GM15510 (cell line): ENCODE data around the gene CDC42BPG.

ENCODE experiments used
- POLR2A ChIP-seq: IDR thresholded peaks from 3 replicates; pipeline ENCODE4 v1.6.1; 2011; ENCODE audit warnings: borderline replicate concordance; ENCODE audit not compliant: insufficient read length; ENCODE audit errors: extremely low read depth

The CDC42BPG gene

GRCh38 chr11:64885367-64886286 lies 41.2 kb upstream of the CDC42BPG start:
- no peak for TF ChIP-seq POLR2A

- TF ChIP-seq POLR2A: no peak
Measured at GRCh38 chr11:64884019-64884418, 39.6 kb upstream of the CDC42BPG start.

GRCh38 chr11:64883575-64883974 lies 39.1 kb upstream of the CDC42BPG start:
- no peak for TF ChIP-seq POLR2A

- no peak for TF ChIP-seq POLR2A
Measured at GRCh38 chr11:64882243-64882642, 37.8 kb upstream of the CDC42BPG start.

- no peak for TF ChIP-seq POLR2A
Measured at GRCh38 chr11:64881476-64881875, 37.0 kb upstream of the CDC42BPG start.

GRCh38 chr11:64880240-64881001 lies 36.0 kb upstream of the CDC42BPG start:
- no peak for TF ChIP-seq POLR2A

GRCh38 chr11:64879244-64879900 lies 34.9 kb upstream of the CDC42BPG start:
- TF ChIP-seq POLR2A: no peak

GRCh38 chr11:64878494-64879243 lies 34.2 kb upstream of the CDC42BPG start, which contains the start of gene EHD1:
Gene EHD1 (minus strand): TSS chr11:64878621. CDS start chr11:64878464, 157 bp downstream.
- peak; percentile 99 for TF ChIP-seq POLR2A

GRCh38 chr11:64878223-64878493 lies 33.7 kb upstream of the CDC42BPG start:
- no peak for TF ChIP-seq POLR2A

- TF ChIP-seq POLR2A: peak; percentile 12
Measured at GRCh38 chr11:64877390-64878222, 33.2 kb upstream of the CDC42BPG start.

- TF ChIP-seq POLR2A: peak; percentile 26
Measured at GRCh38 chr11:64876835-64877341, 32.4 kb upstream of the CDC42BPG start.

- TF ChIP-seq POLR2A: no peak
Measured at GRCh38 chr11:64876229-64876750, 31.8 kb upstream of the CDC42BPG start.
